ENCODE measurements around the gene SDR42E1. TPM values are rescaled to one million over a fixed set of nuclear protein-coding genes. Genes with fewer than 3 reads are reported as not detected.
"Not testable (repeated sequence)": the region's sequence is repeated elsewhere in the genome, so short reads cannot be mapped to it uniquely, and the experiment has no call there.

The SDR42E1 gene
- total RNA-seq, 1 donor from 2014 or later, result not detected

DNA sequence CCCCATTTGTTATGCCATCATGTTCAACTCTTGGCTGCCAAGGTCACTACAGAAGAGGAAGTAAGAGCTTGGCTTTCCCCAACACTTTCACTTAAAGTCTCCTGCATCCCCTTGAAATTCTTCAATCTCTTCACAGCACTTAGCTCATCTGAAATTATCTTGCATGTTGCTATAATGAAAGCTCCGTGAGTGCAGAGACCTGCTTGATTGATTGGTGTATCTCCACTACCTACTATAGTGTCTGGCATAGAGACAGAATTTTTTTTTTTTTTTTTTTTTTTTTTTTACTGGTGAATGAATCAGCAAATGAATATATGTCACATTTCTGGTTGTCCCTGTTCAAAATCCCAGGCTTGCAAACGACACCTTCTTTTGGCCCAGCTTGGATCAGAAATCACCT lies 1.9 kb upstream of the SDR42E1 start:
- Mint-ChIP-seq H3K9me3 (peaks cover 13% of the 10 kb centered on the region), H3K4me1 (no peaks in the 10 kb centered on the region), H3K27ac (ENCODE audit: unreplicated experiment) (no peak overlapping the region), H3K36me3 (ENCODE audit: low read depth) (peaks cover 7% of the 10 kb centered on the region), H3K27me3 (ENCODE audit: low read depth) (peaks cover 7% of the 10 kb centered on the region), H3K4me3 (no peak overlapping the region)
- no peak for DNase-seq (ENCODE audit: low read depth, low spot score)
- TF ChIP-seq, protein P1, sequence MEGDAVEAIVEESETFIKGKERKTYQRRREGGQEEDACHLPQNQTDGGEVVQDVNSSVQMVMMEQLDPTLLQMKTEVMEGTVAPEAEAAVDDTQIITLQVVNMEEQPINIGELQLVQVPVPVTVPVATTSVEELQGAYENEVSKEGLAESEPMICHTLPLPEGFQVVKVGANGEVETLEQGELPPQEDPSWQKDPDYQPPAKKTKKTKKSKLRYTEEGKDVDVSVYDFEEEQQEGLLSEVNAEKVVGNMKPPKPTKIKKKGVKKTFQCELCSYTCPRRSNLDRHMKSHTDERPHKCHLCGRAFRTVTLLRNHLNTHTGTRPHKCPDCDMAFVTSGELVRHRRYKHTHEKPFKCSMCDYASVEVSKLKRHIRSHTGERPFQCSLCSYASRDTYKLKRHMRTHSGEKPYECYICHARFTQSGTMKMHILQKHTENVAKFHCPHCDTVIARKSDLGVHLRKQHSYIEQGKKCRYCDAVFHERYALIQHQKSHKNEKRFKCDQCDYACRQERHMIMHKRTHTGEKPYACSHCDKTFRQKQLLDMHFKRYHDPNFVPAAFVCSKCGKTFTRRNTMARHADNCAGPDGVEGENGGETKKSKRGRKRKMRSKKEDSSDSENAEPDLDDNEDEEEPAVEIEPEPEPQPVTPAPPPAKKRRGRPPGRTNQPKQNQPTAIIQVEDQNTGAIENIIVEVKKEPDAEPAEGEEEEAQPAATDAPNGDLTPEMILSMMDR (conservative IDR thresholded peaks at IDR 0.05), result no peak

- Mint-ChIP-seq H3K27ac (ENCODE audit: unreplicated experiment) (no peak overlapping the region), H3K4me3 (no peak overlapping the region), H3K4me1 (no peaks in the 10 kb centered on the region), H3K36me3 (ENCODE audit: low read depth) (peaks cover 7% of the 10 kb centered on the region), H3K9me3 (peaks cover 16% of the 10 kb centered on the region), H3K27me3 (ENCODE audit: low read depth) (peaks cover 6% of the 10 kb centered on the region)
- DNase-seq (ENCODE audit: low read depth, low spot score), result no peak
- TF ChIP-seq, protein P1 (conservative IDR thresholded peaks at IDR 0.05), result no peak
These were observed 621 bp downstream of the SDR42E1 start for GRCh38 chr16:82010649-82011048.

- not testable (repeated sequence) for H3K36me3 Mint-ChIP-seq (ENCODE audit: low read depth); H3K4me1 Mint-ChIP-seq; H3K27me3 Mint-ChIP-seq (ENCODE audit: low read depth); H3K4me3 Mint-ChIP-seq; DNase-seq (ENCODE audit: low read depth, low spot score); H3K27ac Mint-ChIP-seq (ENCODE audit: unreplicated experiment)
- H3K9me3 Mint-ChIP-seq, result peaks cover 12% of the 10 kb centered on the region
These were observed 1.5 kb downstream of the SDR42E1 start for GRCh38 chr16:82009789-82010188.

GRCh38 chr16:82008957-82009592 lies 2.2 kb downstream of the SDR42E1 start:
- Mint-ChIP-seq H3K4me1 (no peaks in the 10 kb centered on the region), H3K27me3 (ENCODE audit: low read depth) (peaks cover 6% of the 10 kb centered on the region), H3K4me3 (no peak overlapping the region), H3K36me3 (ENCODE audit: low read depth) (peaks cover 7% of the 10 kb centered on the region), H3K27ac (ENCODE audit: unreplicated experiment) (no peak overlapping the region), H3K9me3 (peaks cover 12% of the 10 kb centered on the region)
- TF ChIP-seq, protein P1 (conservative IDR thresholded peaks at IDR 0.05), result no peak
- DNase-seq (ENCODE audit: low read depth, low spot score), result no peak

- Mint-ChIP-seq H3K4me1 (no peaks in the 10 kb centered on the region), H3K4me3 (no peak overlapping the region), H3K27me3 (ENCODE audit: low read depth) (peaks cover 6% of the 10 kb centered on the region), H3K36me3 (ENCODE audit: low read depth) (peaks cover 7% of the 10 kb centered on the region), H3K27ac (ENCODE audit: unreplicated experiment) (no peak overlapping the region), H3K9me3 (peaks cover 12% of the 10 kb centered on the region)
- no peak for DNase-seq (ENCODE audit: low read depth, low spot score)
- TF ChIP-seq, protein P1 (conservative IDR thresholded peaks at IDR 0.05), result no peak
These were observed 4.1 kb downstream of the SDR42E1 start for GRCh38 chr16:82007189-82007588.

GRCh38 chr16:82006036-82006435 lies 5.2 kb downstream of the SDR42E1 start:
- H3K27me3 Mint-ChIP-seq (ENCODE audit: low read depth), result peaks cover 6% of the 10 kb centered on the region

More at GRCh38 chr16:82006036-82006435, 5.2 kb downstream of the SDR42E1 start:
- H3K36me3 Mint-ChIP-seq (ENCODE audit: low read depth), result peaks cover 7% of the 10 kb centered on the region
- TF ChIP-seq, protein P1 (conservative IDR thresholded peaks at IDR 0.05), result no peak
- H3K4me3 Mint-ChIP-seq, result no peak overlapping the region
- peaks cover 12% of the 10 kb centered on the region for H3K9me3 Mint-ChIP-seq
- no peaks in the 10 kb centered on the region for H3K4me1 Mint-ChIP-seq
- no peak for DNase-seq (ENCODE audit: low read depth, low spot score)
- H3K27ac Mint-ChIP-seq (ENCODE audit: unreplicated experiment), result no peak overlapping the region

Measured in neural crest cell (in vitro differentiated cells).